ENCODE results near the gene PPP2CA.

DNA sequence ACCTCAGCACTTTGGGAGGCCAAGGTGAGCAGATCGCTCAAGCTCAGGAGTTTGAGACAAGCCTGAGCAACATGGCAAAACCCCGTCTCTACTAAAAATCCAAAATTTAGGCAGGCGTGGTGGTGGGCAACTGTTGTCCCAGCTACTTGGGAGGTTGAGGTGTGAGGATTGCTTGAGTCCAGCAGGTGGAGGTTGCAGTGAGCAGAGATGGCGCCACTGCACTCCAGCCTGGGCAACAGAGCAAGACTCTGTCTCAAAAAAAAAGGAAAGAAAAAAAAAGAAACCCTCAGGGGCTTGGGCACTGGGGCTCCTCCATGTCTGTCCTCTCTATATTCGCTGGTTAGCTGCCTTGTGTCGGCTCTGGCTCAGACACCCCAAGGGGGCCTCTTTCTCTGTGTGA, 10.9 kb upstream of the PPP2CA start:
- TF ChIP-seq, protein P1, sequence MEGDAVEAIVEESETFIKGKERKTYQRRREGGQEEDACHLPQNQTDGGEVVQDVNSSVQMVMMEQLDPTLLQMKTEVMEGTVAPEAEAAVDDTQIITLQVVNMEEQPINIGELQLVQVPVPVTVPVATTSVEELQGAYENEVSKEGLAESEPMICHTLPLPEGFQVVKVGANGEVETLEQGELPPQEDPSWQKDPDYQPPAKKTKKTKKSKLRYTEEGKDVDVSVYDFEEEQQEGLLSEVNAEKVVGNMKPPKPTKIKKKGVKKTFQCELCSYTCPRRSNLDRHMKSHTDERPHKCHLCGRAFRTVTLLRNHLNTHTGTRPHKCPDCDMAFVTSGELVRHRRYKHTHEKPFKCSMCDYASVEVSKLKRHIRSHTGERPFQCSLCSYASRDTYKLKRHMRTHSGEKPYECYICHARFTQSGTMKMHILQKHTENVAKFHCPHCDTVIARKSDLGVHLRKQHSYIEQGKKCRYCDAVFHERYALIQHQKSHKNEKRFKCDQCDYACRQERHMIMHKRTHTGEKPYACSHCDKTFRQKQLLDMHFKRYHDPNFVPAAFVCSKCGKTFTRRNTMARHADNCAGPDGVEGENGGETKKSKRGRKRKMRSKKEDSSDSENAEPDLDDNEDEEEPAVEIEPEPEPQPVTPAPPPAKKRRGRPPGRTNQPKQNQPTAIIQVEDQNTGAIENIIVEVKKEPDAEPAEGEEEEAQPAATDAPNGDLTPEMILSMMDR (IDR thresholded peaks at IDR 0.05): no peak
- no peak for TF ChIP-seq POLR2A (IDR thresholded peaks at IDR 0.05)
